ENCODE results near the gene CLCC1.

The CLCC1 gene

GRCh38 chr1:108953452-108953851 lies 9.8 kb downstream of the CLCC1 start:
- Histone ChIP-seq H3K9me3 (ENCODE audit: control insufficient read depth, insufficient read depth, low read depth, low read length) (no peaks in the 10 kb centered on the region), H3K4me1 (ENCODE audit: control insufficient read depth, insufficient read depth, low read length) (no peaks in the 10 kb centered on the region), H3K4me3 (ENCODE audit: low read depth, low read length) (no peak overlapping the region), H3K36me3 (ENCODE audit: control insufficient read depth in 2 of 2, insufficient read depth in 1 of 2, low read length in 2 of 2) (peaks cover 11 to 35% of the 10 kb centered on the region in 2 experiments; a peak in 2 of 3 replicates), H3K27ac (ENCODE audit: extremely low read depth, low read depth, low read length) (no peak overlapping the region)
- ChIA-PET POLR2A (interaction anchor here (1.1 to 1.2 kb wide), 2 partner anchors 10 to 147 kb away, joined by 3 to 5 read pairs; partner anchors contain the start of gene CLCC1), CTCF (interaction anchor here (0.6 kb wide), 1 partner anchor 98 kb away, joined by 3 read pairs; no protein-coding TSS in a partner anchor)
- no peak for TF ChIP-seq ZNF560 (tag by site-specific recombination; IDR thresholded peaks at IDR 0.05; ENCODE audit: borderline replicate concordance)
- TF ChIP-seq ZNF843 (tag by site-specific recombination; IDR thresholded peaks at IDR 0.05): no peak
- no peak for TF ChIP-seq ATF2 (tag by site-specific recombination; IDR thresholded peaks at IDR 0.05; ENCODE audit: low read depth)
- no peak for TF ChIP-seq ZNF501 (tag by site-specific recombination; IDR thresholded peaks at IDR 0.05)
- TF ChIP-seq ZSCAN16 (tag by site-specific recombination; IDR thresholded peaks at IDR 0.05): no peak
- no peak for TF ChIP-seq ZNF138 (tag by site-specific recombination; IDR thresholded peaks at IDR 0.05; ENCODE audit: borderline replicate concordance)
- TF ChIP-seq ZNF354C (tag by site-specific recombination; IDR thresholded peaks at IDR 0.05; ENCODE audit: borderline replicate concordance, low read depth): no peak
- TF ChIP-seq ZSCAN18 (tag by site-specific recombination; IDR thresholded peaks at IDR 0.05): no peak
- TF ChIP-seq SP7 (tag by site-specific recombination; IDR thresholded peaks at IDR 0.05): no peak
- no peak for TF ChIP-seq ZFHX2 (tag by site-specific recombination; conservative IDR thresholded peaks at IDR 0.05)
- no peak for TF ChIP-seq ZNF555 (tag by site-specific recombination; conservative IDR thresholded peaks at IDR 0.05)
- TF ChIP-seq ZNF837 (tag by site-specific recombination; IDR thresholded peaks at IDR 0.05): no peak
- TF ChIP-seq OSR2 (tag by site-specific recombination; IDR thresholded peaks at IDR 0.05): no peak

- H3K4me1 ChIP-seq (ENCODE audit: control insufficient read depth, insufficient read depth, low read length): no peaks in the 10 kb centered on the region
- POLR2A ChIA-PET: interaction anchor here (0.7 to 1.1 kb wide), 2 partner anchors 76 to 259 kb away, joined by 3 to 4 read pairs; partner anchors contain the start of gene PRPF38B
These were observed 12.0 kb downstream of the CLCC1 start for GRCh38 chr1:108951242-108951641.

GRCh38 chr1:108949044-108949443 lies 14.2 kb downstream of the CLCC1 start:
- H3K36me3 ChIP-seq (ENCODE audit: control insufficient read depth in 2 of 2, insufficient read depth in 1 of 2, low read length in 2 of 2): peaks cover 11 to 46% of the 10 kb centered on the region in 2 experiments; a peak in 2 of 3 replicates
- H3K9me3 ChIP-seq (ENCODE audit: control insufficient read depth, insufficient read depth, low read depth, low read length): no peaks in the 10 kb centered on the region
- no peak overlapping the region for H3K4me3 ChIP-seq (ENCODE audit: low read depth, low read length)
- H3K4me1 ChIP-seq (ENCODE audit: control insufficient read depth, insufficient read depth, low read length): no peaks in the 10 kb centered on the region
- H3K27ac ChIP-seq (ENCODE audit: extremely low read depth, low read depth, low read length): no peak overlapping the region
- TF ChIP-seq ZNF138 (tag by site-specific recombination; IDR thresholded peaks at IDR 0.05; ENCODE audit: borderline replicate concordance) (no peak), ZNF707 (tag by site-specific recombination; IDR thresholded peaks at IDR 0.05) (no peak), PRDM6 (tag by site-specific recombination; IDR thresholded peaks at IDR 0.05) (no peak), ZFHX2 (tag by site-specific recombination; conservative IDR thresholded peaks at IDR 0.05) (peak; percentile 75), ZNF114 (tag by site-specific recombination; IDR thresholded peaks at IDR 0.05) (no peak), EGR2 (tag by site-specific recombination; IDR thresholded peaks at IDR 0.05; ENCODE audit: low read depth) (peak; percentile 70), ZNF341 (tag by site-specific recombination; IDR thresholded peaks at IDR 0.05; ENCODE audit: low read depth) (0 out of 2 replicates have a peak, but pooled peaks have one; percentile 18), ZNF549 (tag by site-specific recombination; IDR thresholded peaks at IDR 0.05) (no peak)
- CTCF ChIA-PET: interaction anchor here (1.6 kb wide), 1 partner anchor 584 kb away, joined by 3 read pairs; no protein-coding TSS in a partner anchor
- POLR2A ChIA-PET: interaction anchor here (1.7 kb wide), 1 partner anchor 14 kb away, joined by 6 read pairs; the partner anchor contains the start of gene CLCC1

More at GRCh38 chr1:108951242-108951641, 12.0 kb downstream of the CLCC1 start:
- TF ChIP-seq SCRT2 (tag by site-specific recombination; IDR thresholded peaks at IDR 0.05): peak; percentile 47; the same call in 1 of the 2 replicates
- TF ChIP-seq ZNF146 (tag by site-specific recombination; IDR thresholded peaks at IDR 0.05): peak; percentile 95
- TF ChIP-seq ZNF580 (tag by site-specific recombination; IDR thresholded peaks at IDR 0.05): peak; percentile 74; the same call in 1 of the 2 replicates
- TF ChIP-seq GLIS1 (tag by site-specific recombination; IDR thresholded peaks at IDR 0.05): no peak
- Histone ChIP-seq H3K27ac (ENCODE audit: extremely low read depth, low read depth, low read length) (no peak overlapping the region), H3K9me3 (ENCODE audit: control insufficient read depth, insufficient read depth, low read depth, low read length) (no peaks in the 10 kb centered on the region), H3K36me3 (ENCODE audit: control insufficient read depth in 2 of 2, insufficient read depth in 1 of 2, low read length in 2 of 2) (peaks cover 18 to 51% of the 10 kb centered on the region in 2 experiments; a peak in 2 of 3 replicates), H3K4me3 (ENCODE audit: low read depth, low read length) (no peak overlapping the region)
- CTCF ChIA-PET: interaction anchor here (0.6 kb wide), 2 partner anchors 111 to 388 kb away, joined by 3 read pairs; no protein-coding TSS in a partner anchor

Measured in HEK293 (cell line).